IMR-90 (cell line): Measurements from ENCODE around the gene AGBL2. TPM values are rescaled to one million over a fixed set of nuclear protein-coding genes. Genes with fewer than 3 reads are reported as not detected.
A peak's percentile ranks its signal among the peaks of the same experiment; 100 is the strongest.

Experiments used
- ATAC-seq: fragments of 200-7000 bp; cut with Tn5 transposase; 2 replicates; pipeline ENCODE4 v1.9.1; 2020; ENCODE audit warnings: low read depth, mild to moderate bottlenecking, moderate library complexity
- BruUV-seq: library from RNA; stranded (reverse); fragments of 400-500 nt; replicated peaks from 2 replicates; lab custom pipeline; 2021; lab: Mats Ljungman, UMichigan
- CTCF ChIA-PET: fragments of 300-600 bp; formaldehyde crosslinking; extraction: SDS; loops from one replicate; lab custom pipeline; 2021; ENCODE audit warnings: antibody characterized with exemption; lab: Yijun Ruan, JAX
- POLR2A ChIA-PET: fragments of 300-600 bp; sonication (Branson Sonifier 250); formaldehyde crosslinking; loops from one replicate; lab custom pipeline; 2022; ENCODE audit warnings: antibody characterized with exemption; ENCODE audit not compliant: unreplicated experiment; lab: Charles Lee
- DNase-seq: peaks from one replicate; pipeline ENCODE4 v3.0.0; 2013
- H2AFZ ChIP-seq: replicated peaks from 2 replicates; pipeline ENCODE3; 2013; ENCODE audit warnings: low read length, mild to moderate bottlenecking; ENCODE audit not compliant: poor library complexity
- H2AK5ac ChIP-seq: 2 replicates; pipeline ENCODE4 v1.6.1; 2013; ENCODE audit warnings: low read depth, low read length, inconsistent platforms
- H2AK9ac ChIP-seq: replicated peaks from 2 replicates; pipeline ENCODE3; 2013; ENCODE audit warnings: mild to moderate bottlenecking, low read depth, low read length, moderate library complexity; ENCODE audit not compliant: poor library complexity
- H2BK120ac ChIP-seq: 2 replicates; pipeline ENCODE4 v1.6.1; 2013; ENCODE audit warnings: low read depth, low read length, inconsistent platforms
- H2BK15ac ChIP-seq: 3 replicates; pipeline ENCODE4 v1.6.1; 2013; ENCODE audit warnings: low read depth, low read length, inconsistent platforms
- H2BK20ac ChIP-seq: 2 replicates; pipeline ENCODE4 v1.6.1; 2013; ENCODE audit warnings: low read depth, mild to moderate bottlenecking, inconsistent platforms, low read length, moderate library complexity
- H2BK5ac ChIP-seq: 2 replicates; pipeline ENCODE4 v1.6.1; 2013; ENCODE audit warnings: mild to moderate bottlenecking, low read depth, low read length, inconsistent platforms; ENCODE audit not compliant: poor library complexity, severe bottlenecking
- H3K14ac ChIP-seq: replicated peaks from 2 replicates; pipeline ENCODE4 v1.6.1; 2013; ENCODE audit warnings: low read depth, low read length, inconsistent platforms
- H3K18ac ChIP-seq: 2 replicates; pipeline ENCODE4 v1.6.1; 2013; ENCODE audit warnings: low read depth, low read length, control low read depth
- H3K23ac ChIP-seq: 2 replicates; pipeline ENCODE4 v1.6.1; 2013; ENCODE audit warnings: low read depth, low read length, inconsistent platforms
- H3K27ac ChIP-seq: 2 replicates; pipeline ENCODE4 v1.5.1; 2013; ENCODE audit warnings: mild to moderate bottlenecking, control low read depth, low read length; ENCODE audit not compliant: insufficient read depth
- H3K27me3 ChIP-seq: 2 replicates; pipeline ENCODE4 v1.6.1; 2013; ENCODE audit warnings: low read length; ENCODE audit not compliant: control insufficient read depth, insufficient read depth
- H3K36me3 ChIP-seq: 2 replicates; pipeline ENCODE4 v1.6.1; 2013; ENCODE audit warnings: low read length, mixed read lengths; ENCODE audit not compliant: control insufficient read depth, insufficient read depth
- H3K4ac ChIP-seq: 2 replicates; pipeline ENCODE4 v1.6.1; 2013; ENCODE audit warnings: low read depth, low read length, inconsistent platforms
- H3K4me1 ChIP-seq: 2 replicates; pipeline ENCODE4 v1.6.1; 2013; ENCODE audit warnings: low read length, mixed read lengths; ENCODE audit not compliant: control insufficient read depth, insufficient read depth
- H3K4me2 ChIP-seq: 2 replicates; pipeline ENCODE4 v1.6.1; 2013; ENCODE audit warnings: low read depth, mild to moderate bottlenecking, control low read depth, low read length, moderate library complexity
- H3K4me3 ChIP-seq: 2 replicates; pipeline ENCODE4 v1.5.1; 2013; ENCODE audit warnings: low read depth, mild to moderate bottlenecking, control low read depth, low read length, moderate library complexity; ENCODE audit not compliant: insufficient read depth
- H3K56ac ChIP-seq: 2 replicates; pipeline ENCODE4 v1.6.1; 2013; ENCODE audit warnings: low read length, inconsistent platforms; ENCODE audit not compliant: insufficient read depth; ENCODE audit errors: extremely low read depth
- H3K79me1 ChIP-seq, 2 experiments: 2 replicates each; pipeline ENCODE4 v1.6.1; 2013; ENCODE audit warnings: low read length in 2 of 2, inconsistent platforms in 1 of 2, low read depth in 1 of 2
- H3K9ac ChIP-seq: 2 replicates; pipeline ENCODE4 v1.6.1; 2013; ENCODE audit warnings: low read depth, low read length, control low read depth
- H3K9me1 ChIP-seq: 2 replicates; pipeline ENCODE4 v1.6.1; 2013; ENCODE audit warnings: low read length, inconsistent platforms; ENCODE audit not compliant: insufficient read depth
- H3K9me3 ChIP-seq: 2 replicates; pipeline ENCODE4 v1.6.1; 2013; ENCODE audit warnings: low read length; ENCODE audit not compliant: control insufficient read depth, insufficient read depth
- H4K20me1 ChIP-seq: 2 replicates; pipeline ENCODE4 v1.6.1; 2013; ENCODE audit warnings: low read length, inconsistent platforms; ENCODE audit not compliant: insufficient read depth
- H4K5ac ChIP-seq: 2 replicates; pipeline ENCODE4 v1.6.1; 2013; ENCODE audit warnings: mild to moderate bottlenecking, low read depth, low read length, control low read depth
- H4K8ac ChIP-seq, 2 experiments: 2 replicates each; pipeline ENCODE4 v1.6.1; 2013; ENCODE audit warnings: low read depth in 2 of 2, low read length in 2 of 2, control low read depth in 1 of 2, inconsistent platforms in 1 of 2
- H4K91ac ChIP-seq: 2 replicates; pipeline ENCODE4 v1.6.1; 2013; ENCODE audit warnings: low read depth, low read length, inconsistent platforms; ENCODE audit not compliant: insufficient read depth
- CEBPB ChIP-seq: IDR thresholded peaks from 2 replicates; pipeline ENCODE4 v1.6.1; 2012; ENCODE audit warnings: low read depth, low read length, improper control_type of control experiment
- POLR2A ChIP-seq: IDR thresholded peaks from 2 replicates; pipeline ENCODE4 v1.6.1; 2012; ENCODE audit warnings: mild to moderate bottlenecking, low read depth, low read length
- RAD21 ChIP-seq: IDR thresholded peaks from 2 replicates; pipeline ENCODE4 v1.6.1; 2012; ENCODE audit warnings: low read length, improper control_type of control experiment
- RCOR1 ChIP-seq: IDR thresholded peaks from 2 replicates; pipeline ENCODE4 v1.6.1; 2012; ENCODE audit warnings: mild to moderate bottlenecking, low read length, improper control_type of control experiment; ENCODE audit not compliant: insufficient replicate concordance
- SMC3 ChIP-seq: fragments of 150-350 bp; IDR thresholded peaks from 2 replicates; pipeline ENCODE4 v1.6.1; 2016; ENCODE audit warnings: low read depth, mild to moderate bottlenecking, antibody characterized with exemption, low read length, moderate library complexity
- WGBS, 2 experiments: methylation state at CpG; one replicate each; pipeline versions ENCODE4 v1.1.5 to v1.1.7; 2013; ENCODE audit warnings: missing lambda C conversion rate in 2 of 2; ENCODE audit not compliant: insufficient read length in 1 of 2; ENCODE audit errors: extremely low coverage in 2 of 2; 5-methylcytosine and 5-hydroxymethylcytosine counted together
- dilution Hi-C: fragments of 300-500 bp; cut with HindIII; formaldehyde crosslinking; loops from one replicate; pipeline ENCODE4 v1.14.3; 2018; ENCODE audit warnings: low sequenced_read_pairs; ENCODE audit not compliant: unreplicated experiment
- in situ Hi-C: fragments of 300-500 bp; cut with MboI; formaldehyde crosslinking; loops from 3 replicates; pipeline ENCODE4 v1.14.3; 2019; ENCODE audit warnings: low sequenced_read_pairs, inconsistent platforms, mixed read lengths
- intact Hi-C: fragments of 100-400 bp; cut with micrococcal nuclease; formaldehyde crosslinking; loops from 2 replicates; pipeline ENCODE4 v1.10.0; 2022
- polyA plus RNA-seq, 3 experiments: library from polyadenylated mRNA; depleted of rRNA; stranded (reverse); fragments of >200 nt; gene quantifications; 2 replicates each; pipeline ENCODE4 v1.2.3, GENCODE V29; 2012; ENCODE audit warnings: low replicate concordance in 1 of 3
- total RNA-seq: library from RNA; depleted of rRNA; stranded (reverse); fragments of >200 nt; gene quantifications from 2 replicates; pipeline ENCODE4 v1.2.3, GENCODE V29; 2012
- TF ChIP-seq, protein P1 (sequence below): fragments of 150-350 bp; IDR thresholded peaks from 2 replicates; pipeline ENCODE4 v1.6.1; 2017; ENCODE audit warnings: mild to moderate bottlenecking, antibody characterized with exemption, low read length, low read depth
- TF ChIP-seq, protein P2 (sequence below): conservative IDR thresholded peaks from 2 replicates; pipeline ENCODE4 v1.5.1; 2012; ENCODE audit warnings: mild to moderate bottlenecking, low read depth, low read length, improper control_type of control experiment

Gene AGBL2
- total and polyA plus RNA-seq, 2 of the 4 experiments (the other 2 are of a cell fraction) = 0.36 to 1.2 TPM

DNA sequence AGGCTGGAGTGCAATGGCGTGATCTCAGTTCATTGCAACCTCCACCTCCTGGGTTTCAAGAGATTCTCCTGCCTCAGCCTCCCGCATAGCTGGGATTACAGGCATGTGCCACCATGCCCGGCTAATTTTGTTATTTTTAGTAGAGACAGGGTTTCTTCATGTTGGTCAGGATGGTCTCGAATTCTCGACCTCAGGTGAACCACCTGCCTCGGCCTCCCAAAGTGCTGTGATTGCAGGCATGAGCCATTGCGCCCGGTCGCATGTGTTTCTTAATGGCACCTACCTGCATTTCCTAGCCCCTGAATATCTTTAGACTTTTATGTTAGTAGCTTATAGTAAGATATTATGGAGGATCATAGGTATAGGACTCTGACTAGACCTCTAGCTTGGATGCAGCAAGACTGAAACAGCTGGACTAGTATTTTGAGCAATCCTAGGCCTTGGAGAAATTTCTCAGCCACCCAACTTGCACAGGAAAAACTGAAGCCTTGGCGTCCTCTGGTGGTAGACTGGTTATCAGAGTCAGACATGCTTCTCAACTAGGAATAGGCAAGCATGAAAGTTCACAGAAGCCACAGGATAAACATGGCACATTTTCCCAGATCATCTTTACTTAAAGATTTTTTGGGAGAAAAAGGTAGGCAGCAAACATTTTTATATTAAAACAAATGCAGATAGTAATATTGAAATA is 98.3 kb downstream of the AGBL2 start:
- Histone ChIP-seq H2AK5ac (no peak overlapping the region), H3K79me1 (peaks cover 0 to 6% of the 10 kb centered on the region in 2 experiments; a peak in 1 of 4 replicates), H2BK20ac (no peak overlapping the region), H2BK15ac (no peak overlapping the region), H2AFZ (no peak overlapping the region), H3K23ac (no peak overlapping the region), H4K8ac (no peak overlapping the region), H3K27ac (no peak overlapping the region), H3K14ac (no peak overlapping the region), H3K18ac (no peak overlapping the region), H3K4ac (no peak overlapping the region), H3K9me1 (no peaks in the 10 kb centered on the region), H3K36me3 (peaks cover 7% of the 10 kb centered on the region), H2BK120ac (no peak overlapping the region), H2BK5ac (peak overlapping the region; percentile 36), H3K4me2 (peak overlapping the region; percentile 54; the same call in 1 of the 2 replicates), H3K4me3 (no peak overlapping the region), H3K56ac (no peak overlapping the region), H3K9ac (no peak overlapping the region), H4K20me1 (peaks cover 9% of the 10 kb centered on the region), H3K27me3 (no peaks in the 10 kb centered on the region), H2AK9ac (no peak overlapping the region), H3K4me1 (peaks cover 4% of the 10 kb centered on the region), H3K9me3 (no peaks in the 10 kb centered on the region), H4K5ac (no peak overlapping the region), H4K91ac (no peak overlapping the region)
- peak; percentile 96 for ATAC-seq
- CTCF ChIA-PET = interaction anchor here (0.6 to 1.6 kb wide), 8 partner anchors 10 to 243 kb away, joined by 3 to 9 read pairs (median 4); partner anchors contain the start of genes KBTBD4 and NDUFS3
- dilution Hi-C loops (no loop called here), in situ Hi-C loops (loop anchor here (10.0 kb wide), 1 partner anchor 132 kb away; no protein-coding TSS in a partner anchor), intact Hi-C loops (loop anchor here (1.0 to 5.0 kb wide), 4 partner anchors 38 to 243 kb away; partner anchors contain the start of genes NDUFS3 and SLC39A13)
- TF ChIP-seq, protein P1, sequence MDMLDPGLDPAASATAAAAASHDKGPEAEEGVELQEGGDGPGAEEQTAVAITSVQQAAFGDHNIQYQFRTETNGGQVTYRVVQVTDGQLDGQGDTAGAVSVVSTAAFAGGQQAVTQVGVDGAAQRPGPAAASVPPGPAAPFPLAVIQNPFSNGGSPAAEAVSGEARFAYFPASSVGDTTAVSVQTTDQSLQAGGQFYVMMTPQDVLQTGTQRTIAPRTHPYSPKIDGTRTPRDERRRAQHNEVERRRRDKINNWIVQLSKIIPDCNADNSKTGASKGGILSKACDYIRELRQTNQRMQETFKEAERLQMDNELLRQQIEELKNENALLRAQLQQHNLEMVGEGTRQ = no peak
- TF ChIP-seq RCOR1 (no peak), POLR2A (0 out of 2 replicates have a peak, but pooled peaks have one; percentile 39), CEBPB (peak; percentile 43; the same call in 1 of the 2 replicates), SMC3 (peak; percentile 93), RAD21 (peak; percentile 96)
- TF ChIP-seq, protein P2, sequence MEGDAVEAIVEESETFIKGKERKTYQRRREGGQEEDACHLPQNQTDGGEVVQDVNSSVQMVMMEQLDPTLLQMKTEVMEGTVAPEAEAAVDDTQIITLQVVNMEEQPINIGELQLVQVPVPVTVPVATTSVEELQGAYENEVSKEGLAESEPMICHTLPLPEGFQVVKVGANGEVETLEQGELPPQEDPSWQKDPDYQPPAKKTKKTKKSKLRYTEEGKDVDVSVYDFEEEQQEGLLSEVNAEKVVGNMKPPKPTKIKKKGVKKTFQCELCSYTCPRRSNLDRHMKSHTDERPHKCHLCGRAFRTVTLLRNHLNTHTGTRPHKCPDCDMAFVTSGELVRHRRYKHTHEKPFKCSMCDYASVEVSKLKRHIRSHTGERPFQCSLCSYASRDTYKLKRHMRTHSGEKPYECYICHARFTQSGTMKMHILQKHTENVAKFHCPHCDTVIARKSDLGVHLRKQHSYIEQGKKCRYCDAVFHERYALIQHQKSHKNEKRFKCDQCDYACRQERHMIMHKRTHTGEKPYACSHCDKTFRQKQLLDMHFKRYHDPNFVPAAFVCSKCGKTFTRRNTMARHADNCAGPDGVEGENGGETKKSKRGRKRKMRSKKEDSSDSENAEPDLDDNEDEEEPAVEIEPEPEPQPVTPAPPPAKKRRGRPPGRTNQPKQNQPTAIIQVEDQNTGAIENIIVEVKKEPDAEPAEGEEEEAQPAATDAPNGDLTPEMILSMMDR = peak; percentile 96
- 100% methylated on average over 4 of the region's 10 CpGs; no CpG with 5 or more reads in 1 of the 2 experiments for whole genome bisulfite sequencing, 2 experiments
- POLR2A ChIA-PET = interaction anchor here (0.7 kb wide), 1 partner anchor 88 kb away, joined by 3 read pairs; no protein-coding TSS in a partner anchor
- DNase-seq = peak; percentile 85
- no TSS peak for BruUV-seq
